H1 (cell line): ENCODE data around the gene PPP2R2C. TPM values are rescaled to one million over a fixed set of nuclear protein-coding genes. Genes with fewer than 3 reads are reported as not detected.

Experiments used
- CTCF ChIA-PET: fragments of 300-600 bp; sonication (Branson Sonifier 250); formaldehyde crosslinking; loops from one replicate; lab custom pipeline; 2021; ENCODE audit not compliant: partially characterized antibody; lab: Charles Lee
- POLR2A ChIA-PET: fragments of 300-600 bp; sonication (Branson Sonifier 250); formaldehyde crosslinking; loops from one replicate; lab custom pipeline; 2021; ENCODE audit warnings: inconsistent platforms; ENCODE audit not compliant: partially characterized antibody; lab: Charles Lee
- DNase-seq, 2 experiments: peaks; one replicate each; pipeline versions ENCODE4 v3.0.0 to v3.0.0-alpha.2; 2010 to 2022; ENCODE audit warnings: low spot score in 2 of 2, low read depth in 1 of 2, mixed read lengths in 1 of 2
- FAIRE-seq: peaks from 2 replicates; lab custom pipeline; 2011; peaks lifted over from hg19 to GRCh38; lab: Jason Lieb, UNC
- H2AFZ ChIP-seq: 2 replicates; pipeline ENCODE4 v1.8.1; 2012; ENCODE audit warnings: low read length, inconsistent platforms
- H2AK5ac ChIP-seq: 2 replicates; pipeline ENCODE4 v1.6.1; 2013; ENCODE audit warnings: low read depth, low read length
- H2BK120ac ChIP-seq: replicated peaks from 2 replicates; pipeline ENCODE3; 2013; ENCODE audit warnings: low read depth, low read length, inconsistent platforms
- H2BK12ac ChIP-seq: 2 replicates; pipeline ENCODE4 v1.6.1; 2013; ENCODE audit warnings: low read depth, low read length
- H2BK15ac ChIP-seq: 2 replicates; pipeline ENCODE4 v1.6.1; 2013; ENCODE audit warnings: low read length
- H2BK20ac ChIP-seq: 2 replicates; pipeline ENCODE4 v1.6.1; 2013; ENCODE audit warnings: low read length
- H2BK5ac ChIP-seq: 2 replicates; pipeline ENCODE4 v1.6.1; 2013; ENCODE audit warnings: low read depth, low read length
- H3K14ac ChIP-seq: 2 replicates; pipeline ENCODE4 v1.6.1; 2013; ENCODE audit warnings: inconsistent platforms; ENCODE audit not compliant: insufficient read length
- H3K18ac ChIP-seq: 2 replicates; pipeline ENCODE4 v1.6.1; 2013; ENCODE audit warnings: low read length; ENCODE audit errors: extremely low read depth
- H3K23ac ChIP-seq: 2 replicates; pipeline ENCODE4 v1.6.1; 2013; ENCODE audit warnings: inconsistent platforms; ENCODE audit not compliant: insufficient read length
- H3K23me2 ChIP-seq: 2 replicates; pipeline ENCODE4 v1.6.1; 2013; ENCODE audit warnings: low read depth, low read length
- H3K27ac ChIP-seq: 2 replicates; pipeline ENCODE4 v1.6.1; 2011; ENCODE audit warnings: low read depth, low read length, inconsistent platforms
- H3K27me3 ChIP-seq, 4 experiments: replicated peaks in 1 of 4; 1 replicate in 1 of 4; 2 replicates in 3 of 4; pipeline versions ENCODE4 v1.6.1 to v1.8.1; 2011 to 2013; ENCODE audit warnings: low read length in 3 of 4, mild to moderate bottlenecking in 3 of 4, inconsistent platforms in 2 of 4, mixed read lengths in 2 of 4, moderate library complexity in 1 of 4; ENCODE audit not compliant: control insufficient read depth in 3 of 4, insufficient read depth in 3 of 4; ENCODE audit errors: extremely low read depth in 1 of 4
- H3K36me3 ChIP-seq, 4 experiments: 2 replicates each; pipeline versions ENCODE4 v1.6.1 to v1.8.1; 2011 to 2013; ENCODE audit warnings: mild to moderate bottlenecking in 4 of 4, low read length in 3 of 4, moderate library complexity in 2 of 4, control low read depth in 1 of 4, inconsistent platforms in 1 of 4; ENCODE audit not compliant: insufficient read depth in 4 of 4, control insufficient read depth in 2 of 4
- H3K4ac ChIP-seq: replicated peaks from 2 replicates; pipeline ENCODE3; 2013; ENCODE audit warnings: low read length, low read depth, mixed read lengths, inconsistent platforms; ENCODE audit not compliant: insufficient read length
- H3K4me1 ChIP-seq, 4 experiments: replicated peaks in 1 of 4; 1 replicate in 1 of 4; 2 replicates in 3 of 4; pipeline versions ENCODE4 v1.6.1 to v1.8.1; 2011 to 2013; ENCODE audit warnings: low read length in 3 of 4, inconsistent platforms in 2 of 4, mixed read lengths in 1 of 4; ENCODE audit not compliant: insufficient read depth in 4 of 4, control insufficient read depth in 3 of 4
- H3K4me2 ChIP-seq, 2 experiments: 2 replicates each; pipeline versions ENCODE4 v1.6.1 to v1.8.1; 2011 to 2013; ENCODE audit warnings: low read depth in 2 of 2, low read length in 2 of 2, control low read depth in 1 of 2, inconsistent platforms in 1 of 2, mild to moderate bottlenecking in 1 of 2; ENCODE audit not compliant: insufficient read depth in 1 of 2
- H3K4me3 ChIP-seq, 4 experiments: fragments of 200-600, 300-600 bp in 1 of 4; sonication (generic), shearing (Covaris generic), sonication (Bioruptor Twin) in 1 of 4; 2 replicates each; pipeline versions ENCODE4 v1.5.1 to v1.8.1; 2011 to 2016; ENCODE audit warnings: low read length in 4 of 4, low read depth in 3 of 4, control low read depth in 2 of 4, inconsistent platforms in 2 of 4, mild to moderate bottlenecking in 2 of 4, mixed read lengths in 1 of 4, moderate library complexity in 1 of 4; ENCODE audit not compliant: insufficient read depth in 2 of 4; ENCODE audit errors: extremely low read depth in 1 of 4
- H3K56ac ChIP-seq: replicated peaks from 2 replicates; pipeline ENCODE3; 2013; ENCODE audit warnings: low read depth, mild to moderate bottlenecking, mixed read lengths, low read length, inconsistent platforms; ENCODE audit not compliant: insufficient read length
- H3K79me1 ChIP-seq: 2 replicates; pipeline ENCODE4 v1.6.1; 2013; ENCODE audit warnings: low read depth, low read length, control low read depth
- H3K79me2 ChIP-seq, 2 experiments: 2 replicates each; pipeline versions ENCODE4 v1.6.1 to v1.8.1; 2012 to 2013; ENCODE audit warnings: low read length in 2 of 2, mild to moderate bottlenecking in 2 of 2, inconsistent platforms in 1 of 2; ENCODE audit not compliant: insufficient read depth in 2 of 2, control insufficient read depth in 1 of 2
- H3K9ac ChIP-seq, 4 experiments: replicated peaks in 1 of 4; 1 replicate in 1 of 4; 2 replicates in 3 of 4; pipeline versions ENCODE4 v1.6.1 to v1.8.1; 2011 to 2013; ENCODE audit warnings: low read depth in 3 of 4, low read length in 3 of 4, control low read depth in 2 of 4, mild to moderate bottlenecking in 2 of 4, moderate library complexity in 2 of 4, inconsistent platforms in 1 of 4; ENCODE audit errors: extremely low read depth in 1 of 4
- H3K9me3 ChIP-seq, 2 experiments: 2 replicates each; pipeline versions ENCODE4 v1.6.1 to v1.8.1; 2012 to 2013; ENCODE audit warnings: mild to moderate bottlenecking in 2 of 2, moderate library complexity in 2 of 2, control low read depth in 1 of 2, inconsistent platforms in 1 of 2, low read depth in 1 of 2, low read length in 1 of 2, mixed read lengths in 1 of 2; ENCODE audit not compliant: insufficient read depth in 2 of 2
- H4K20me1 ChIP-seq, 2 experiments: replicated peaks in 1 of 2; 2 replicates each; pipeline versions ENCODE3 to v1.8.1; 2011 to 2013; ENCODE audit warnings: inconsistent platforms in 2 of 2, low read length in 2 of 2, mild to moderate bottlenecking in 1 of 2; ENCODE audit not compliant: insufficient read depth in 2 of 2, control insufficient read depth in 1 of 2
- H4K5ac ChIP-seq: 2 replicates; pipeline ENCODE4 v1.6.1; 2013; ENCODE audit warnings: low read length, low read depth, mixed read lengths, inconsistent platforms; ENCODE audit not compliant: insufficient read length
- H4K8ac ChIP-seq: 2 replicates; pipeline ENCODE4 v1.8.0; 2013; ENCODE audit warnings: mild to moderate bottlenecking, moderate library complexity, low read length, inconsistent platforms; ENCODE audit not compliant: insufficient read depth; ENCODE audit errors: extremely low read depth
- H4K91ac ChIP-seq: replicated peaks from 2 replicates; pipeline ENCODE3; 2013; ENCODE audit warnings: low read length, mixed read lengths, inconsistent platforms; ENCODE audit not compliant: insufficient read length
- EGR1 ChIP-seq: IDR thresholded peaks from 2 replicates; pipeline ENCODE4 v1.6.1; 2011; ENCODE audit warnings: low read depth, low read length, borderline replicate concordance
- SIN3A ChIP-seq, 2 experiments: IDR thresholded peaks in 1 of 2; conservative IDR thresholded peaks in 1 of 2; 2 replicates each; pipeline ENCODE4 v1.6.1; 2011 to 2012; ENCODE audit warnings: low read length in 2 of 2, improper control_type of control experiment in 1 of 2, low read depth in 1 of 2, mild to moderate bottlenecking in 1 of 2
- YY1 ChIP-seq: IDR thresholded peaks from 2 replicates; pipeline ENCODE4 v1.6.1; 2011; ENCODE audit warnings: low read depth, mild to moderate bottlenecking, low read length
- WGBS, 2 experiments: shearing (Covaris generic) in 1 of 2; methylation state at CpG; one replicate each; pipeline versions ENCODE4 v1.1.6 to v1.1.7; 2013 to 2015; ENCODE audit warnings: low lambda C conversion rate in 2 of 2, mixed read lengths in 2 of 2, inconsistent platforms in 1 of 2, low coverage in 1 of 2, missing lambda C conversion rate in 1 of 2; ENCODE audit not compliant: insufficient replicate concordance in 2 of 2, insufficient coverage in 1 of 2, insufficient read length in 1 of 2; ENCODE audit errors: extremely low coverage in 1 of 2, missing lambda C conversion rate in 1 of 2; 5-methylcytosine and 5-hydroxymethylcytosine counted together
- polyA plus RNA-seq, 7 experiments: library from polyadenylated mRNA; depleted of rRNA in 3 of 7; stranded (reverse) in 5 of 7; unstranded in 2 of 7; fragments of >200 nt in 5 of 7; fragments of 200-250 nt in 2 of 7; gene quantifications; 1 replicate in 5 of 7; 2 replicates in 1 of 7; 4 replicates in 1 of 7; pipeline versions ENCODE4 v1.2.1 to v1.2.3, GENCODE V29; 2011 to 2013; ENCODE audit warnings: missing spikeins in 2 of 7, mixed read lengths in 2 of 7
- total RNA-seq: library from RNA; stranded (reverse); fragmentation: NEBNext Ultra II Directional; extraction: Animal tissue kit (Norgen Biotek cat#: 25700); gene quantifications from 2 replicates; pipeline ENCODE4 v1.2.1, GENCODE V29; 2021
- TF ChIP-seq, protein P1 (sequence below), 3 experiments: IDR thresholded peaks; 1 replicate in 2 of 3; 2 replicates in 1 of 3; pipeline versions ENCODE4 v1.5.1 to v1.6.1; 2011; ENCODE audit warnings: low read length in 3 of 3, mild to moderate bottlenecking in 3 of 3, inconsistent platforms in 2 of 3, low read depth in 1 of 3, moderate library complexity in 1 of 3; ENCODE audit not compliant: insufficient read depth in 1 of 3; ENCODE audit errors: control extremely low read depth in 1 of 3

PPP2R2C gene
- total and polyA plus RNA-seq, 2 of the 8 experiments (the other 6 are each of a cell fraction or from before 2014, with no cell fraction given): 6.4 TPM

DNA sequence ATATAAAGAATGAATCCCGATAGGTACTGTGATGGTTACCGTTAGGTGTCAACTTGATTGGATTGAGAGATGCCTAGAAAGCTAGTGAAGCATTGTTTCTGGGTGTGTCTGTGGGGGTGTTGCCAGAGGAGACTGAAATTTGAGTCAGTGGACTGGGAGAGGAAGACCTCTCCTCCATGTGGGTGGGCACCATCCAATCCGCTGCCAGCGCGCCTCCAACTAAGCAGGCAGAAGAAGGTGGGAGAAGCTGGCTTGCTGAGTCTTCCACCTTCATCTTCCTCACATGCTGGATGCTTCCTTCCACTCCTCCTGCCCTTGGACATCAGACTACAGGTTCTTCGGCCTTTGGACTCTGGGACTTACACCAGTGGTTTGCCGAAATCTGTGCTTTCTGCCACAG is 162.6 kb downstream of the PPP2R2C start:
- ChIA-PET CTCF (interaction anchor here (0.7 to 3.6 kb wide), 15 partner anchors 8 to 59 kb away, joined by 3 to 25 read pairs (median 5); partner anchors contain the start of gene WFS1), POLR2A (no interaction called here)
- peak overlapping the region in 1 of 2 experiments; percentile 41; a peak in 2 of 4 replicates for H3K4me2 ChIP-seq
- H3K23ac ChIP-seq: no peak overlapping the region
- H3K79me2 ChIP-seq: no peaks in the 10 kb centered on the region
- DNase-seq: no peak
- peaks cover 3% of the 10 kb centered on the region; the same call in 1 of the 2 replicates for H3K23me2 ChIP-seq
- no peak overlapping the region for H4K91ac ChIP-seq
- H3K79me1 ChIP-seq: no peaks in the 10 kb centered on the region
- H3K14ac ChIP-seq: no peak overlapping the region
- no peak for FAIRE-seq
- peak overlapping the region in 1 of 4 experiments; percentile 49; a peak in 2 of 8 replicates for H3K4me3 ChIP-seq
- no peaks in the 10 kb centered on the region for H3K4me1 ChIP-seq
- H2AFZ ChIP-seq: no peak overlapping the region
- H3K9me3 ChIP-seq: peaks cover 0 to 8% of the 10 kb centered on the region in 2 experiments; a peak in 1 of 4 replicates
- no peak overlapping the region for H2BK15ac ChIP-seq
- H2BK20ac ChIP-seq: no peak overlapping the region
- H2BK120ac ChIP-seq: no peak overlapping the region
- H4K20me1 ChIP-seq: peaks cover 0 to 1% of the 10 kb centered on the region in 2 experiments
- H2BK5ac ChIP-seq: no peak overlapping the region
- no peak overlapping the region for H2BK12ac ChIP-seq
- H3K36me3 ChIP-seq: no peaks in the 10 kb centered on the region
- H3K56ac ChIP-seq: no peak overlapping the region
- no peak overlapping the region for H3K9ac ChIP-seq
- no peak overlapping the region for H2AK5ac ChIP-seq
- H4K8ac ChIP-seq: no peak overlapping the region
- H3K4ac ChIP-seq: no peak overlapping the region
- H3K27ac ChIP-seq: no peak overlapping the region
- no peaks in the 10 kb centered on the region; a peak in 1 of 7 replicates for H3K27me3 ChIP-seq
- H3K18ac ChIP-seq: no peak overlapping the region
- TF ChIP-seq YY1: no peak
- TF ChIP-seq, protein P1, sequence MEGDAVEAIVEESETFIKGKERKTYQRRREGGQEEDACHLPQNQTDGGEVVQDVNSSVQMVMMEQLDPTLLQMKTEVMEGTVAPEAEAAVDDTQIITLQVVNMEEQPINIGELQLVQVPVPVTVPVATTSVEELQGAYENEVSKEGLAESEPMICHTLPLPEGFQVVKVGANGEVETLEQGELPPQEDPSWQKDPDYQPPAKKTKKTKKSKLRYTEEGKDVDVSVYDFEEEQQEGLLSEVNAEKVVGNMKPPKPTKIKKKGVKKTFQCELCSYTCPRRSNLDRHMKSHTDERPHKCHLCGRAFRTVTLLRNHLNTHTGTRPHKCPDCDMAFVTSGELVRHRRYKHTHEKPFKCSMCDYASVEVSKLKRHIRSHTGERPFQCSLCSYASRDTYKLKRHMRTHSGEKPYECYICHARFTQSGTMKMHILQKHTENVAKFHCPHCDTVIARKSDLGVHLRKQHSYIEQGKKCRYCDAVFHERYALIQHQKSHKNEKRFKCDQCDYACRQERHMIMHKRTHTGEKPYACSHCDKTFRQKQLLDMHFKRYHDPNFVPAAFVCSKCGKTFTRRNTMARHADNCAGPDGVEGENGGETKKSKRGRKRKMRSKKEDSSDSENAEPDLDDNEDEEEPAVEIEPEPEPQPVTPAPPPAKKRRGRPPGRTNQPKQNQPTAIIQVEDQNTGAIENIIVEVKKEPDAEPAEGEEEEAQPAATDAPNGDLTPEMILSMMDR (IDR thresholded peaks at IDR 0.05; ENCODE audit: control extremely low read depth in 1 of 3, insufficient read depth in 1 of 3, low read depth in 1 of 3, low read length in 3 of 3): no peak
- TF ChIP-seq SIN3A (conservative IDR thresholded peaks at IDR 0.05 in 1 of 2, IDR thresholded peaks at IDR 0.05 in 1 of 2; ENCODE audit: low read depth in 1 of 2, low read length in 2 of 2): no peak
- no peak for TF ChIP-seq EGR1
- 89% methylated on average over 7 of the region's 7 CpGs; no CpG with 5 or more reads in 1 of the 2 experiments for WGBS, 2 experiments
- H4K5ac ChIP-seq: no peak overlapping the region
